Measurements from ENCODE around the gene LPAR2. TPM values are rescaled to one million over a fixed set of nuclear protein-coding genes. Genes with fewer than 3 reads are reported as not detected.
"Not testable (repeated sequence)": the region's sequence is repeated elsewhere in the genome, so short reads cannot be mapped to it uniquely, and the experiment has no call there.

Gene LPAR2
- total RNA-seq, 1 donor from 2014 or later, result 1.7 TPM

DNA sequence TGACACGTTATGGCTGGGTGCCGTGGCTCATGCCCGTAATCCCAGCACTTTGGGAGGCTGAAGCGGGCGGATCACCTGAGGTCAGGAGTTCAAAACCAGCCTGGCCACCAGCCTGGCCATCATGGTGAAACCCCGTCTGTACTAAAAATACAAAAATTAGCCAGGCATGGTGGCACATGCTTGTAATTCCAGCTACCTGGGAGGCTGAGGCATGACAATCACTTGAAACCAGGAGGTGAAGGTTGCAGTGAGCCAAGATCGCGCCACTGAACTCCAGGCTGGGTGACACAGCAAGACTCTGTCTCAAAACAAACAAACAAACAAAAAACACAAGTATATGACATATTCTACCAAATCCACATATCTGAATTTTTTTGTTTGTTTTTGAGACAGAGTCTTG, 21.3 kb downstream of the LPAR2 start:
- DNase-seq; ATAC-seq (ENCODE audit: poor library complexity); intact Hi-C loops (cut with DNase I): not testable (repeated sequence)

GRCh38 chr19:19606021-19606420, 22.0 kb downstream of the LPAR2 start:
- no peak for ATAC-seq (ENCODE audit: poor library complexity)
- intact Hi-C loops (cut with DNase I), result no loop called here
- DNase-seq, result no peak

GRCh38 chr19:19602713-19603324, 25.2 kb downstream of the LPAR2 start:
- DNase-seq, result no peak
- ATAC-seq (ENCODE audit: poor library complexity), result no peak
- intact Hi-C loops (cut with DNase I), result no loop called here

DNA sequence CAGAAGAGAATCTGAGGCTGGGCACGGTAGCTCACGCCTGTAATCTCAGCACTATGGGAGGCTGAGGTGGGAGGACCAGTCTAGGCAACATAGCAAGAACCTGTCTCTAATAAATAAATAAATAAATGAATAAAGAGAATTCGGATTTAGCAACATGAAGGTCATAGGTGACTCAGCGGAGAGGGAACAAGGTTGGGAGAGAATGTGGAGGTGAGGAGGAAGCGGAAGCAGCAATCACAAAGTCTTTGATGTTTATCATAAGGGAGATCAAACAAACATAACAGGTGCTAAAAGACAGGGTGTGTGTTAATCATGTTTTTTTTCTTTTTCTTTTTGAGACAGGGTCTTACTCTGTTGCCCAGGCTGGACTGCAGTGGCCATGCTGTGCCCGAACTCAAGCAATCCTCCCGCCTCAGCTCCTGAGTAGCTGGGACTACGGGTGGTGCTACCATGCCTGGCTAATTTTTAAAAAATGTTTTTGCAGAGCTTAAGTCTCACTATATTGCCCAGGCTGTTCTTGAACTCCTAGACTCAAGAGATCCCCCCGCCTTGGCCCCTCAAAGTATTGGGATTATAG, 25.8 kb downstream of the LPAR2 start:
- intact Hi-C loops (cut with DNase I), result no loop called here
- ATAC-seq (ENCODE audit: poor library complexity), result no peak
- no peak for DNase-seq

DNA sequence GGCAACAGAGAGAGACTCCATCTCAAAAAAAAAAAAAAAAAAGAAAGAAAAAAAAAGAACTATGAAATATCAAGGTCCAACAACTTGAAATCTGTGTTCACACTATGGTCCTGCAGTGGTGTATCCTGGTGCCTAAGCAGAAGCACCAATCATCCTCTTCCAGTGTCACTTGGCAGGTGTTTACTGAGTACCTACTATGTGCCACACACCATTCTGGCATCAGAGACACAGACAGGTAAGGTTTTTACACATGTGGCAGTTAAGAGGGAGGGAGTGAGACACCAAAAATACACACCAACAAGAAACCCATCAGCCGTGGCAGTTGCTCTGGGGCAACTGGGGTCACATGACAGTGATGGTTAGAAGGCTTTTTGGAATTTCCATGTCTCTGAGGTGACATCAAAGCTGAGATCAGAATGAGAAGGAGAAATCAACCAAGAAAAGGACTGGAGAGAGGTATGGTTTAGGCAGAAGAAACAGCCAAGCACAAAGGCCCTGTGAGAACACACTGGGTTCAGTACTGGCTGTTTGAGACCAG, 27.2 kb downstream of the LPAR2 start:
- no peak for DNase-seq
- intact Hi-C loops (cut with DNase I), result no loop called here
- no peak for ATAC-seq (ENCODE audit: poor library complexity)

DNA sequence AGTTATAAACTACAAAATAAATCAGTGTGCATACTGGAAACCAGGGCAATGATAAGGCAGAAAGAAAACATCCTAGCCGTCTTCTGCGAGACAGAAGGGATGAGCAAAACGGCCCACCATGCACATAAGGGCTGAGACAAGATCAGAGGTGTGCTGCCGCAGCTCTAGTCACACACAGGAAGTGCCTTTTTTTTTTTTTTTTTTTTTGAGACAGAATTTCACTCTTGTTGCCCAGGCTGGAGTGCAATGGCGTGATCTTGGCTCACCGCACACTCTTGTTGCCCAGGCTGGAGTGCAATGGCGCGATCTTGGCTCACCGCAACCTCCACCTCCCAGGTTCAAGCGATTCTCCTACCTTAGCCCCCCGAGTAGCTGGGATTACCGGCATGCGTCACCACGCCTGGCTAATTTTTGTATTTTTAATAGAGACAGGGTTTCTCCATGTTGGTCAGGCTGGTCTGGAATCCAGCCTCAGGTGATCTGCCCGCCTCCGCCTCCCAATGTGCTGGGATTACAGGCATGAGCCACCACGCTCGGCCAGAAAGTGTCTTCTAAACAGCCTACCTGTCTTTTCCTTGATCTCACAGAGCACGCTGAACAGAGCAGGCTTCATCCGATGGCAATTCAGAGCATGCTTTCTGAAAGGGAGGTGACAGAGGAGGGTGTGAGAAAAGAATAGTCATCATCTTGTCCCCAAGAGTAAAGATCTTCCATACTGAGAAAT, 29.1 kb downstream of the LPAR2 start:
- intact Hi-C loops (cut with DNase I); ATAC-seq (ENCODE audit: poor library complexity); DNase-seq: not testable (repeated sequence)

- DNase-seq, result no peak
- intact Hi-C loops (cut with DNase I), result no loop called here
- ATAC-seq (ENCODE audit: poor library complexity), result no peak
Measured at GRCh38 chr19:19597809-19598306, 30.2 kb downstream of the LPAR2 start.

- intact Hi-C loops (cut with DNase I), result no loop called here
- ATAC-seq (ENCODE audit: poor library complexity) (no peak), DNase-seq (no peak)
Measured at GRCh38 chr19:19595171-19595701, 32.8 kb downstream of the LPAR2 start.

DNA sequence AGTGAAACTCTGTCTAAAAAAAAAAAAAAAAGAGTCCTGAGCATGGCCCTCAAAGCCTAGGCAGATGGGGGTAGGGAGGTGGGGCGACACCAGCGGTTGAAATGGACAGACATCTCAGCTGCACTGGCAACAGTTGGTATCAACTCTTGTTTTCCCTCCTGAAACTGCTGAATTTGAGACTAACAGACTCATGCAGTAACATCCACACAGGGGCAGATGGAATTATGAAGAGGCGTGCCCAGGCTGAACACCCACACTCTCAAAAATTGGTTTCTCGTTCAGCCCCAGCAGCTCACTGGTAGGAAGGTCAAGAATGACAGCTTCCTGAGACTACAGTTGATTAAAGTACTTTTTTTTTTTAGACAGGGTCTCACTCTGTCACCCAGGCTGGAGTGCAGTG, 33.6 kb downstream of the LPAR2 start:
- intact Hi-C loops (cut with DNase I), result no loop called here
- DNase-seq, result no peak

GRCh38 chr19:19592690-19593089, 35.3 kb downstream of the LPAR2 start:
- no peak for DNase-seq
- intact Hi-C loops (cut with DNase I), result no loop called here
- ATAC-seq (ENCODE audit: poor library complexity), result no peak

More for the DNA sequence above, 33.6 kb downstream of the LPAR2 start:
- no peak for ATAC-seq (ENCODE audit: poor library complexity)

- ATAC-seq (ENCODE audit: poor library complexity) (peak; percentile 46), DNase-seq (no peak)
- intact Hi-C loops (cut with DNase I), result no loop called here
Measured at GRCh38 chr19:19591133-19591825, 36.7 kb downstream of the LPAR2 start.

GRCh38 chr19:19588546-19588945, 39.5 kb downstream of the LPAR2 start:
- intact Hi-C loops (cut with DNase I), result no loop called here
- no peak for DNase-seq
- no peak for ATAC-seq (ENCODE audit: poor library complexity)

- intact Hi-C loops (cut with DNase I), result no loop called here
- ATAC-seq (ENCODE audit: poor library complexity), result no peak
- no peak for DNase-seq
Measured at GRCh38 chr19:19587771-19588170, 40.2 kb downstream of the LPAR2 start.

GRCh38 chr19:19584356-19584755, 43.7 kb downstream of the LPAR2 start:
- ATAC-seq (ENCODE audit: poor library complexity), result no peak
- intact Hi-C loops (cut with DNase I), result no loop called here
- DNase-seq, result no peak

GRCh38 chr19:19582471-19582870, 45.5 kb downstream of the LPAR2 start:
- intact Hi-C loops (cut with DNase I), result no loop called here
- no peak for ATAC-seq (ENCODE audit: poor library complexity)
- no peak for DNase-seq

GRCh38 chr19:19581391-19581790, 46.6 kb downstream of the LPAR2 start:
- DNase-seq (no peak), ATAC-seq (ENCODE audit: poor library complexity) (peak; percentile 59)
- intact Hi-C loops (cut with DNase I), result no loop called here

GRCh38 chr19:19580418-19580817, 47.6 kb downstream of the LPAR2 start:
- no peak for ATAC-seq (ENCODE audit: poor library complexity)
- no peak for DNase-seq
- intact Hi-C loops (cut with DNase I), result no loop called here

- ATAC-seq (ENCODE audit: poor library complexity) (no peak), DNase-seq (no peak)
- intact Hi-C loops (cut with DNase I), result no loop called here
Measured at GRCh38 chr19:19579533-19580361, 48.3 kb downstream of the LPAR2 start.
